HepG2 (cell line): ENCODE data around the gene ALB. TPM values are rescaled to one million over a fixed set of nuclear protein-coding genes. Genes with fewer than 3 reads are reported as not detected.

Experiments
- CBX2 ChIP-seq, 2 experiments: fragments of 200-600 bp in 1 of 2; sonication (generic); formaldehyde crosslinking in 1 of 2; IDR thresholded peaks; 2 replicates each; pipeline versions ENCODE4 v1.7.0 to v1.8.1; 2018 to 2022; ENCODE audit warnings: low read depth in 2 of 2, low read length in 1 of 2, mild to moderate bottlenecking in 1 of 2, missing genetic modification reagents in 1 of 2
- CEBPG ChIP-seq: IDR thresholded peaks from 2 replicates; pipeline ENCODE4 v1.6.1; 2016
- CTCF ChIP-seq: sonication (generic); formaldehyde crosslinking; IDR thresholded peaks from 2 replicates; pipeline ENCODE4 v1.5.0; 2020; ENCODE audit warnings: mild to moderate bottlenecking, missing genetic modification reagents, moderate library complexity
- ETS1 ChIP-seq: sonication (generic); formaldehyde crosslinking; IDR thresholded peaks from 2 replicates; pipeline ENCODE4 v1.4.0; 2020; ENCODE audit warnings: missing genetic modification reagents
- HOXA9 ChIP-seq: sonication (generic); formaldehyde crosslinking; IDR thresholded peaks from 2 replicates; pipeline ENCODE4 v1.8.1; 2022; ENCODE audit warnings: missing genetic modification reagents, mild to moderate bottlenecking, moderate library complexity, borderline replicate concordance
- MAFF ChIP-seq: IDR thresholded peaks from 2 replicates; pipeline ENCODE4 v1.6.1; 2011; ENCODE audit warnings: low read depth, low read length, improper control_type of control experiment
- MAFK ChIP-seq, 2 experiments: IDR thresholded peaks in 1 of 2; conservative IDR thresholded peaks in 1 of 2; 2 replicates each; pipeline ENCODE4 v1.6.1; 2011; ENCODE audit warnings: improper control_type of control experiment in 2 of 2, low read length in 2 of 2
- RFX1 ChIP-seq: fragments of 450-650 bp; IDR thresholded peaks from 2 replicates; pipeline ENCODE4 v1.6.1; 2017
- TFAP4 ChIP-seq: sonication (generic); IDR thresholded peaks from 2 replicates; pipeline ENCODE4 v1.6.1; 2016; ENCODE audit warnings: low read depth, borderline replicate concordance
- YEATS4 ChIP-seq: sonication (generic); formaldehyde crosslinking; IDR thresholded peaks from 2 replicates; pipeline ENCODE4 v1.4.0; 2020; ENCODE audit warnings: missing genetic modification reagents, borderline replicate concordance
- ZHX1 ChIP-seq: sonication (generic); formaldehyde crosslinking; IDR thresholded peaks from 2 replicates; pipeline ENCODE4 v1.8.1; 2022; ENCODE audit warnings: low read depth, mild to moderate bottlenecking, missing genetic modification reagents
- ZNF10 ChIP-seq: sonication (generic); formaldehyde crosslinking; IDR thresholded peaks from 2 replicates; pipeline ENCODE4 v1.4.0; 2020; ENCODE audit warnings: mild to moderate bottlenecking, low read depth, missing genetic modification reagents, borderline replicate concordance
- ZNF580 ChIP-seq: IDR thresholded peaks from 2 replicates; pipeline ENCODE4 v1.6.1; 2016; ENCODE audit warnings: low read depth, borderline replicate concordance
- ZNF639 ChIP-seq: conservative IDR thresholded peaks from 2 replicates; pipeline ENCODE4 v1.6.1; 2018; ENCODE audit warnings: missing genetic modification reagents
- ZNF687 ChIP-seq: sonication (generic); formaldehyde crosslinking; IDR thresholded peaks from 2 replicates; pipeline ENCODE4 v1.5.1; 2020; ENCODE audit warnings: mild to moderate bottlenecking, missing genetic modification reagents, moderate library complexity
- polyA plus RNA-seq, 8 experiments: library from polyadenylated mRNA; depleted of rRNA in 3 of 8; stranded (reverse) in 7 of 8; unstranded in 1 of 8; fragments of >200 nt; fragmentation: Illumina TruSeq in 4 of 8; extraction: Trizol in 4 of 8; gene quantifications; 2 replicates each; pipeline versions ENCODE4 v1.2.1 to v1.2.3, GENCODE V29; 2011 to 2016; ENCODE audit warnings: low read depth in 4 of 8, missing spikeins in 1 of 8, mixed read lengths in 1 of 8; ENCODE audit not compliant: insufficient read depth in 1 of 8
- total RNA-seq, 5 experiments: library from RNA; depleted of rRNA; stranded (reverse); fragments of >200 nt; fragmentation: Illumina TruSeq; extraction: Trizol; gene quantifications; 2 replicates each; pipeline ENCODE4 v1.2.3, GENCODE V29; 2016; ENCODE audit warnings: low read depth in 1 of 5

ALB gene
- total and polyA plus RNA-seq, 2 of the 13 experiments (the other 11 are each of a cell fraction or from before 2014, with no cell fraction given), result 22,259 to 22,625 TPM

- TF ChIP-seq ZHX1 (CRISPR knock-in tag) (no peak), HOXA9 (CRISPR knock-in tag) (no peak), MAFK (conservative IDR thresholded peaks at IDR 0.05 in 1 of 2, IDR thresholded peaks at IDR 0.05 in 1 of 2; ENCODE audit: low read length in 2 of 2) (0 out of 4 replicates have a peak, but pooled peaks of 1 of the 2 experiments have one; percentile 0), CTCF (CRISPR knock-in tag) (no peak), ZNF687 (CRISPR knock-in tag) (no peak), CEBPG (CRISPR knock-in tag) (no peak), ZNF639 (CRISPR knock-in tag) (no peak), TFAP4 (no peak), ZNF10 (no peak), ZNF580 (CRISPR knock-in tag) (0 out of 2 replicates have a peak, but pooled peaks have one; percentile 21), ETS1 (no peak), MAFF (0 out of 2 replicates have a peak, but pooled peaks have one; percentile 25), RFX1 (no peak), YEATS4 (CRISPR knock-in tag) (0 out of 2 replicates have a peak, but pooled peaks have one; percentile 19), CBX2 (IDR thresholded peaks at IDR 0.05; ENCODE audit: low read depth, low read length) (no peak), CBX2 (CRISPR knock-in tag; IDR thresholded peaks at IDR 0.05; ENCODE audit: low read depth) (no peak)
These were observed 4.2 kb downstream of the ALB start (continued) for GRCh38 chr4:73408181-73408867.
